SK-N-SH (cell line): Measurements from ENCODE around the gene CDH16. TPM values are rescaled to one million over a fixed set of nuclear protein-coding genes. Genes with fewer than 3 reads are reported as not detected.

Source experiments
- CTCF ChIA-PET: fragments of 300-600, 350-600 bp; formaldehyde crosslinking; extraction: SDS; loops from one replicate; lab custom pipeline; 2021; lab: Yijun Ruan, JAX
- POLR2A ChIA-PET: fragments of 350-600 bp; sonication (Branson Sonifier 250); formaldehyde crosslinking; extraction: SDS; loops from one replicate; lab custom pipeline; 2020; ENCODE audit warnings: antibody characterized with exemption, inconsistent platforms; lab: Yijun Ruan, JAX
- DNase-seq: peaks from one replicate; pipeline ENCODE4 v3.0.0; 2012
- H2AFZ ChIP-seq: fragments of 200-600 bp; sonication (generic); 2 replicates; pipeline ENCODE4 v1.8.1; 2016; ENCODE audit warnings: antibody characterized with exemption, mild to moderate bottlenecking, low read depth
- H3F3A ChIP-seq: fragments of 200-600 bp; sonication (generic); replicated peaks from 2 replicates; pipeline ENCODE3; 2016; ENCODE audit warnings: antibody characterized with exemption, mild to moderate bottlenecking; ENCODE audit not compliant: insufficient read depth
- H3K27ac ChIP-seq, 2 experiments: fragments of 200-500 bp in 1 of 2; fragments of 200-600 bp in 1 of 2; sonication (Bioruptor generic) in 1 of 2; sonication (generic), shearing (Covaris generic) in 1 of 2; 2 replicates each; pipeline versions ENCODE4 v1.5.1 to v1.6.1; 2014 to 2016; ENCODE audit warnings: low read depth in 2 of 2, inconsistent platforms in 1 of 2, low read length in 1 of 2, mild to moderate bottlenecking in 1 of 2, mixed read lengths in 1 of 2
- H3K27me3 ChIP-seq: fragments of 200-600 bp; sonication (generic), shearing (Covaris generic); 2 replicates; pipeline ENCODE4 v1.6.1; 2016; ENCODE audit warnings: mixed run types; ENCODE audit not compliant: insufficient read depth
- H3K36me3 ChIP-seq, 2 experiments: fragments of 200-500 bp in 1 of 2; fragments of 200-600 bp in 1 of 2; sonication (Bioruptor generic) in 1 of 2; sonication (generic) in 1 of 2; replicated peaks in 1 of 2; 2 replicates each; pipeline versions ENCODE3 to v1.5.1; 2014 to 2016; ENCODE audit warnings: low read length in 1 of 2, mild to moderate bottlenecking in 1 of 2; ENCODE audit not compliant: insufficient read depth in 2 of 2, control insufficient read depth in 1 of 2
- H3K4me1 ChIP-seq, 2 experiments: fragments of 200-500 bp in 1 of 2; fragments of 200-600 bp in 1 of 2; sonication (Bioruptor generic) in 1 of 2; sonication (generic), shearing (Covaris generic) in 1 of 2; 2 replicates each; pipeline versions ENCODE4 v1.5.1 to v1.6.1; 2014 to 2016; ENCODE audit warnings: low read depth in 1 of 2, low read length in 1 of 2, mixed run types in 1 of 2; ENCODE audit not compliant: insufficient read depth in 2 of 2, control insufficient read depth in 1 of 2
- H3K4me2 ChIP-seq: fragments of 200-600 bp; sonication (generic), shearing (Covaris generic); 2 replicates; pipeline ENCODE4 v1.6.1; 2017; ENCODE audit warnings: mixed run types
- H3K4me3 ChIP-seq, 2 experiments: fragments of 200-500 bp in 1 of 2; fragments of 200-600 bp in 1 of 2; sonication (Bioruptor generic) in 1 of 2; sonication (generic), shearing (Covaris generic) in 1 of 2; 2 replicates each; pipeline versions ENCODE4 v1.5.1 to v1.8.1; 2014 to 2016; ENCODE audit warnings: low read depth in 2 of 2, inconsistent platforms in 1 of 2, low read length in 1 of 2, mild to moderate bottlenecking in 1 of 2, mixed read lengths in 1 of 2, moderate library complexity in 1 of 2
- H3K79me2 ChIP-seq: fragments of 200-600 bp; sonication (generic); 2 replicates; pipeline ENCODE4 v1.8.1; 2017; ENCODE audit warnings: mild to moderate bottlenecking; ENCODE audit not compliant: insufficient read depth
- H3K9ac ChIP-seq: fragments of 200-600 bp; sonication (generic); 2 replicates; pipeline ENCODE4 v1.6.1; 2017; ENCODE audit warnings: mixed run types
- H3K9me2 ChIP-seq: fragments of 200-600 bp; sonication (generic); 2 replicates; pipeline ENCODE4 v1.6.1; 2017; ENCODE audit warnings: mixed run types
- H3K9me3 ChIP-seq: fragments of 200-600 bp; sonication (generic); 2 replicates; pipeline ENCODE4 v1.6.1; 2017; ENCODE audit warnings: mixed run types, mild to moderate bottlenecking, moderate library complexity
- H4K20me1 ChIP-seq: fragments of 200-600 bp; sonication (generic); 2 replicates; pipeline ENCODE4 v1.6.1; 2017; ENCODE audit warnings: mild to moderate bottlenecking, mixed run types; ENCODE audit not compliant: insufficient read depth
- CHD2 ChIP-seq: fragments of 150-350 bp; IDR thresholded peaks from 2 replicates; pipeline ENCODE4 v1.6.1; 2018; ENCODE audit warnings: low read length; ENCODE audit not compliant: partially characterized antibody
- EP300 ChIP-seq, 2 experiments: IDR thresholded peaks; 2 replicates each; pipeline versions ENCODE4 v1.4.0 to v1.6.1; 2012; ENCODE audit warnings: borderline replicate concordance in 1 of 2, low read depth in 1 of 2, low read length in 1 of 2
- EZH2phosphoT487 ChIP-seq: fragments of 200-600 bp; sonication (generic); IDR thresholded peaks from 2 replicates; pipeline ENCODE4 v1.6.1; 2017; ENCODE audit warnings: low read depth, mixed run types, mild to moderate bottlenecking, antibody characterized with exemption, moderate library complexity, borderline replicate concordance
- FOSL2 ChIP-seq: IDR thresholded peaks from 2 replicates; pipeline ENCODE4 v1.4.0; 2012; ENCODE audit warnings: low read depth, mild to moderate bottlenecking, moderate library complexity, borderline replicate concordance
- JUND ChIP-seq: IDR thresholded peaks from 2 replicates; pipeline ENCODE4 v1.4.0; 2012
- MXI1 ChIP-seq: IDR thresholded peaks from 2 replicates; pipeline ENCODE4 v1.6.1; 2012; ENCODE audit warnings: mild to moderate bottlenecking, low read depth, low read length, improper control_type of control experiment
- NRF1 ChIP-seq: IDR thresholded peaks from 2 replicates; pipeline ENCODE4 v1.6.1; 2012; ENCODE audit warnings: low read depth, mild to moderate bottlenecking, low read length
- POLR2AphosphoS5 ChIP-seq: IDR thresholded peaks from 2 replicates; pipeline ENCODE4 v1.6.1; 2012; ENCODE audit warnings: low read depth, low read length
- REST ChIP-seq: IDR thresholded peaks from 2 replicates; pipeline ENCODE4 v1.6.1; 2012; ENCODE audit warnings: mild to moderate bottlenecking, low read depth, low read length, moderate library complexity
- RXRA ChIP-seq: IDR thresholded peaks from 2 replicates; pipeline ENCODE4 v1.4.0; 2012; ENCODE audit warnings: low read depth, mild to moderate bottlenecking, borderline replicate concordance
- USF1 ChIP-seq: IDR thresholded peaks from 2 replicates; pipeline ENCODE4 v1.4.0; 2012; ENCODE audit warnings: low read depth, borderline replicate concordance
- YY1 ChIP-seq: IDR thresholded peaks from 2 replicates; pipeline ENCODE4 v1.4.0; 2012; ENCODE audit warnings: low read depth, mild to moderate bottlenecking
- ZBTB33 ChIP-seq: IDR thresholded peaks from 2 replicates; pipeline ENCODE4 v1.4.0; 2012; ENCODE audit warnings: low read depth, borderline replicate concordance
- WGBS: methylation state at CpG from one replicate; pipeline ENCODE4 v1.1.6; 2017; ENCODE audit warnings: low lambda C conversion rate; 5-methylcytosine and 5-hydroxymethylcytosine counted together
- polyA plus RNA-seq, 3 experiments: library from polyadenylated mRNA; depleted of rRNA; stranded (reverse); fragments of >200 nt; gene quantifications; 2 replicates each; pipeline ENCODE4 v1.2.3, GENCODE V29; 2012
- TF ChIP-seq, protein P1 (sequence below): IDR thresholded peaks from 2 replicates; pipeline ENCODE4; 2012
- TF ChIP-seq, protein P2 (sequence below): fragments of 200-600 bp; sonication (generic); IDR thresholded peaks from 2 replicates; pipeline ENCODE4 v1.6.1; 2017; ENCODE audit warnings: antibody characterized with exemption, mild to moderate bottlenecking, moderate library complexity

Gene CDH16
- polyA plus RNA-seq, 1 of the 3 experiments (the other 2 are of a cell fraction): not detected

DNA sequence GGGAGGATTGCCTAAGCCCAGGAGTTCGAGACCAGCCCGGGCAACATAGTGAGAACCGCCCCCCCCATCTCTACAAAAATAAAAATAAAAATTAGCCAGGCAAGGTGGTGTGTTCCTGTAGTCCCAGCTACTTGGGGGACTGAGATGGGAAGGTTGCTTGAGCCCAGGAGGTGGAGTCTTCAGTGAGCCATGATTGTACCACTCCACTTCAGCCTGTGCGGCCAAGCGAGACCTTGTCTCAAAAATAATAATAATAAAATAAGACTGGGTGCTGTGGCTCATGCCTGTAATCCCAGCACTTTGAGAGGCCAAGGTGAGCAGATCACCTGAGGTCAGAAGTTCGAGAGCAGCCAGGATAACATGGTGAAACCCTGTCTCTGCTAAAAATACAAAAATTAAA is 26.9 kb downstream of the CDH16 start:
- Histone ChIP-seq H3K4me3 (no peak overlapping the region), H2AFZ (no peak overlapping the region), H3F3A (peaks cover 3% of the 10 kb centered on the region), H4K20me1 (no peaks in the 10 kb centered on the region), H3K9me2 (no peaks in the 10 kb centered on the region), H3K36me3 (peaks cover 0 to 2% of the 10 kb centered on the region in 2 experiments), H3K27me3 (no peaks in the 10 kb centered on the region), H3K9me3 (no peaks in the 10 kb centered on the region), H3K9ac (no peak overlapping the region), H3K79me2 (no peaks in the 10 kb centered on the region), H3K4me1 (peaks cover 0 to 7% of the 10 kb centered on the region in 2 experiments; a peak in 1 of 4 replicates), H3K27ac (no peak overlapping the region), H3K4me2 (no peak overlapping the region)
- ChIA-PET POLR2A (no interaction called here), CTCF (interaction anchor here (0.8 to 8.5 kb wide), 9 partner anchors 10 to 264 kb away, joined by 3 to 174 read pairs (median 4); partner anchors contain the start of genes CDH16, CES3 and RRAD)
- 94% methylated on average over 6 of the region's 6 CpGs for WGBS
- DNase-seq: no peak
- TF ChIP-seq YY1: no peak
- no peak for TF ChIP-seq USF1
- no peak for TF ChIP-seq MXI1
- TF ChIP-seq, protein P1, sequence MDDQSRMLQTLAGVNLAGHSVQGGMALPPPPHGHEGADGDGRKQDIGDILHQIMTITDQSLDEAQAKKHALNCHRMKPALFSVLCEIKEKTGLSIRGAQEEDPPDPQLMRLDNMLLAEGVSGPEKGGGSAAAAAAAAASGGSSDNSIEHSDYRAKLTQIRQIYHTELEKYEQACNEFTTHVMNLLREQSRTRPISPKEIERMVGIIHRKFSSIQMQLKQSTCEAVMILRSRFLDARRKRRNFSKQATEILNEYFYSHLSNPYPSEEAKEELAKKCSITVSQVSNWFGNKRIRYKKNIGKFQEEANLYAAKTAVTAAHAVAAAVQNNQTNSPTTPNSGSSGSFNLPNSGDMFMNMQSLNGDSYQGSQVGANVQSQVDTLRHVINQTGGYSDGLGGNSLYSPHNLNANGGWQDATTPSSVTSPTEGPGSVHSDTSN: no peak
- TF ChIP-seq, protein P2, sequence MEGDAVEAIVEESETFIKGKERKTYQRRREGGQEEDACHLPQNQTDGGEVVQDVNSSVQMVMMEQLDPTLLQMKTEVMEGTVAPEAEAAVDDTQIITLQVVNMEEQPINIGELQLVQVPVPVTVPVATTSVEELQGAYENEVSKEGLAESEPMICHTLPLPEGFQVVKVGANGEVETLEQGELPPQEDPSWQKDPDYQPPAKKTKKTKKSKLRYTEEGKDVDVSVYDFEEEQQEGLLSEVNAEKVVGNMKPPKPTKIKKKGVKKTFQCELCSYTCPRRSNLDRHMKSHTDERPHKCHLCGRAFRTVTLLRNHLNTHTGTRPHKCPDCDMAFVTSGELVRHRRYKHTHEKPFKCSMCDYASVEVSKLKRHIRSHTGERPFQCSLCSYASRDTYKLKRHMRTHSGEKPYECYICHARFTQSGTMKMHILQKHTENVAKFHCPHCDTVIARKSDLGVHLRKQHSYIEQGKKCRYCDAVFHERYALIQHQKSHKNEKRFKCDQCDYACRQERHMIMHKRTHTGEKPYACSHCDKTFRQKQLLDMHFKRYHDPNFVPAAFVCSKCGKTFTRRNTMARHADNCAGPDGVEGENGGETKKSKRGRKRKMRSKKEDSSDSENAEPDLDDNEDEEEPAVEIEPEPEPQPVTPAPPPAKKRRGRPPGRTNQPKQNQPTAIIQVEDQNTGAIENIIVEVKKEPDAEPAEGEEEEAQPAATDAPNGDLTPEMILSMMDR: no peak
- no peak for TF ChIP-seq EP300 (IDR thresholded peaks at IDR 0.05; ENCODE audit: borderline replicate concordance in 1 of 2, low read depth in 1 of 2, low read length in 1 of 2)
- TF ChIP-seq RXRA: no peak
- no peak for TF ChIP-seq NRF1

DNA sequence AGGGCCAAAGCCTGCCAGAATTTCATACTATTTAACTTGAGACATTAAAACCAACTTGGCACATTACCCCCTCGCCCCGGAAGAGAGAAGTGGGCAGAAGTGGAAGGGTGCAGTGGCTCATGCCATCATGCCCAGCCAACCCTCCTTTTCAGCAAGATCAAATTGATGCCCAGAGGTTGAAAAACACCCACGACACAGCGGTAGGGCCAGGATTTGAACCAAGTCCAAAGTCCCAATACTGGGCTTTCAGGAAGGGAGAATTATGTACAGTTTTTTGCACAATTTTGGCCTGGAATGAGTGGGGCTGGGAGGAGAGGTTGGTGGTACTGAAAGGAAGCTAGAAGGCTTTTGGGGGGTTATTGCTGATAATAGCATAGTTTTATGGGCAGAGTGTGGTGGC is 27.3 kb downstream of the CDH16 start:
- no peaks in the 10 kb centered on the region for H4K20me1 ChIP-seq
- H3K79me2 ChIP-seq: no peaks in the 10 kb centered on the region
- ChIA-PET CTCF (interaction anchor here (0.8 to 8.5 kb wide), 7 partner anchors 9 to 264 kb away, joined by 3 to 174 read pairs (median 4); partner anchors contain the start of genes CDH16, CES3 and RRAD), POLR2A (no interaction called here)
- H3K9ac ChIP-seq: no peak overlapping the region
- H3F3A ChIP-seq: peaks cover 3% of the 10 kb centered on the region
- WGBS: 92% methylated on average over 4 of the region's 4 CpGs
- H3K4me3 ChIP-seq: no peak overlapping the region
- H3K4me1 ChIP-seq: peaks cover 0 to 7% of the 10 kb centered on the region in 2 experiments; a peak in 1 of 4 replicates
- H3K36me3 ChIP-seq: peaks cover 0 to 4% of the 10 kb centered on the region in 2 experiments
- H2AFZ ChIP-seq: no peak overlapping the region
- H3K9me3 ChIP-seq: no peaks in the 10 kb centered on the region
- H3K27ac ChIP-seq: no peak overlapping the region
- DNase-seq: no peak
- H3K4me2 ChIP-seq: no peak overlapping the region
- no peaks in the 10 kb centered on the region for H3K27me3 ChIP-seq
- H3K9me2 ChIP-seq: no peaks in the 10 kb centered on the region
- TF ChIP-seq EZH2phosphoT487: no peak
- TF ChIP-seq JUND: no peak
- TF ChIP-seq REST: no peak
- TF ChIP-seq POLR2AphosphoS5: no peak
- no peak for TF ChIP-seq FOSL2
- TF ChIP-seq ZBTB33: no peak
- TF ChIP-seq, protein P2: no peak
- TF ChIP-seq CHD2: no peak
